Measurements from ENCODE around the gene COPS6. TPM values are rescaled to one million over a fixed set of nuclear protein-coding genes. Genes with fewer than 3 reads are reported as not detected.
A peak's percentile ranks its signal among the peaks of the same experiment; 100 is the strongest.

The COPS6 gene
- total and polyA plus RNA-seq, 3 donors from 2014 or later: 88.1 to 141 (median 99.5) TPM

DNA sequence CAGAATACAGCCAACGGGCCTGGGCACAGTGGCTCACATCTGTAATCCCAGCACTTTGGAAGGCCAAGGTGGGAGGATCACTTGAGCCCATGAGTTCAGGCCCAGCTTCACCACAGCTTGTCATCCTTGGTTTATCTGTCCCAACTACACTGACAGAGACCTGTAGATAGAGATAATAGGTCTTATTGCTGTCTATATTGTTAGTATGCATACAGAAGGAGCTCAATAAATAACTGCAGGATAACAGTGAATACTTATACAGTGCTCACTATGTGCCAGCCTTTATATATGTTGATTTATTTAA, 31.9 kb downstream of the COPS6 start:
- no peaks in the 10 kb centered on the region for H3K36me3 ChIP-seq (ENCODE audit: low read depth, missing control alignments)
- no peak for DNase-seq
- TF ChIP-seq CTCF (IDR thresholded peaks at IDR 0.05): no peak
- TF ChIP-seq POLR2A (IDR thresholded peaks at IDR 0.05): no peak
- WGBS, 2 donors: 5 to 21% methylated on average over 1 of the region's 1 CpG
- H3K27me3 ChIP-seq: no peaks in the 10 kb centered on the region
- no peaks in the 10 kb centered on the region for H3K9me3 ChIP-seq
- peaks cover 15% of the 10 kb centered on the region for H3K4me1 ChIP-seq
- H3K27ac ChIP-seq: peak overlapping the region in 1 of 2 donors; percentile 93
- intact Hi-C loops (cut with DNase I; ENCODE audit: low total_unique reads): no loop called here
- H3K4me3 ChIP-seq: no peak overlapping the region

DNA sequence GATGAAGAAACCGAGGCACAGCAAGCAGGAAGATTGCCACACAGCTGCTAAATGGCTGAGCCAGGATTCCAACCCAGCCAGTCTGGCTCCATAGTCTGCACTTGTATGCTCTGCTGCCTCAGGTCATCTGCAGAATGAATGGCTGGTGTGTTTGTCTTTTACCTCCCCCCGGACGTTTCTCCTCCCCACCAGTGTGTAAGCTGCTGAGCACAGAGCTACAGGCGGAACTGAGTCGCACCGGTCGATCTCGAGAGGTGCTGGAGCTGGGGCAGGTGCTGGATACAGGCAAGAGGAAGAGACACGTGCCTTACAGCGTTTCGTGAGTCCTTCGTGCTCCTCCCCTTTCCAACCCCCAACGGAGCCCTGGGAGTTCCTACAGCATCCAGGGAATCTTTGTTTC, 33.3 kb downstream of the COPS6 start:
- peaks cover 15% of the 10 kb centered on the region for H3K4me1 ChIP-seq
- WGBS, 2 donors: 65 to 66% methylated on average over 13 of the region's 13 CpGs
- H3K27me3 ChIP-seq: no peaks in the 10 kb centered on the region
- intact Hi-C loops (cut with DNase I; ENCODE audit: low total_unique reads): no loop called here
- TF ChIP-seq CTCF (IDR thresholded peaks at IDR 0.05): no peak
- no peak for TF ChIP-seq POLR2A (IDR thresholded peaks at IDR 0.05)
- H3K36me3 ChIP-seq (ENCODE audit: low read depth, missing control alignments): no peaks in the 10 kb centered on the region
- DNase-seq: no peak
- no peak overlapping the region for H3K27ac ChIP-seq
- no peaks in the 10 kb centered on the region for H3K9me3 ChIP-seq
- no peak overlapping the region for H3K4me3 ChIP-seq

- WGBS, 2 donors: 69 to 100% methylated on average over 1 of the region's 1 CpG
These were observed 33.8 kb downstream of the COPS6 start for GRCh38 chr7:100122568-100122967.

DNA sequence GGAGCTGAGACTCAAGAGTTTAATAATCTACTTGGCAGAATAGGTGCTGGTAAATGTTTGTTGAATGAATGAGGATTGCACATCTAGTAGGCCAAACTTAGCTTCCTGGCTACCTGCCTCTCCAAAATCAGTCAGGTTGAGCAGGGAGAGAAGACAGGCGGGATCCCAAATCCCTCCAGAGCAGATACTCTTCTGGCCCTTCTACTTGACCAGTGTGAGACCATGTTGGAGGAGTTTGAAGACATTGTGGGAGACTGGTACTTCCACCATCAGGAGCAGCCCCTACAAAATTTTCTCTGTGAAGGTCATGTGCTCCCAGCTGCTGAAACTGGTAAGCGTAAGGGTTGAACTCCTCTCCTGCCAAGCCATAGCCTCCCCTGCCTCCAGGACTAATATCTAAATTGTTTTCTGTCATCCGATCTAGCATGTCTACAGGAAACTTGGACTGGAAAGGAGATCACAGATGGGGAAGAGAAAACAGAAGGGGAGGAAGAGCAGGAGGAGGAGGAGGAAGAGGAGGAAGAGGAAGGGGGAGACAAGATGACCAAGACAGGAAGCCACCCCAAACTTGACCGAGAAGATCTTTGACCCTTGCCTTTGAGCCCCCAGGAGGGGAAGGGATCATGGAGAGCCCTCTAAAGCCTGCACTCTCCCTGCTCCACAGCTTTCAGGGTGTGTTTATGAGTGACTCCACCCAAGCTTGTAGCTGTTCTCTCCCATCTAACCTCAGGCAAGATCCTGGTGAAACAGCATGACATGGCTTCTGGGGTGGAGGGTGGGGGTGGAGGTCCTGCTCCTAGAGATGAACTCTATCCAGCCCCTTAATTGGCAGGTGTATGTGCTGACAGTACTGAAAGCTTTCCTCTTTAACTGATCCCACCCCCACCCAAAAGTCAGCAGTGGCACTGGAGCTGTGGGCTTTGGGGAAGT, 35.8 kb downstream of the COPS6 start:
- no peaks in the 10 kb centered on the region for H3K27me3 ChIP-seq
- no peak overlapping the region for H3K27ac ChIP-seq
- H3K4me1 ChIP-seq: peaks cover 17% of the 10 kb centered on the region
- WGBS, 2 donors: 67 to 83% methylated on average over 4 of the region's 4 CpGs
- no peaks in the 10 kb centered on the region for H3K36me3 ChIP-seq (ENCODE audit: low read depth, missing control alignments)
- H3K4me3 ChIP-seq: no peak overlapping the region
- no peaks in the 10 kb centered on the region for H3K9me3 ChIP-seq
- no peak for TF ChIP-seq CTCF (IDR thresholded peaks at IDR 0.05)
- TF ChIP-seq POLR2A (IDR thresholded peaks at IDR 0.05): no peak
- DNase-seq: no peak
- intact Hi-C loops (cut with DNase I; ENCODE audit: low total_unique reads): loop anchor here (5.0 kb wide), 1 partner anchor 37 kb away; the partner anchor contains the start of gene COPS6

More at GRCh38 chr7:100122568-100122967, 33.8 kb downstream of the COPS6 start:
- Histone ChIP-seq H3K27me3 (no peaks in the 10 kb centered on the region), H3K4me3 (no peak overlapping the region), H3K9me3 (no peaks in the 10 kb centered on the region), H3K4me1 (peaks cover 15% of the 10 kb centered on the region), H3K36me3 (ENCODE audit: low read depth, missing control alignments) (no peaks in the 10 kb centered on the region), H3K27ac (no peak overlapping the region)
- no peak for TF ChIP-seq POLR2A (IDR thresholded peaks at IDR 0.05)
- TF ChIP-seq CTCF (IDR thresholded peaks at IDR 0.05): no peak
- DNase-seq: no peak
- intact Hi-C loops (cut with DNase I; ENCODE audit: low total_unique reads): no loop called here
